HG03103 (cell line): ENCODE data around the gene ERAP2.
"Not testable (repeated sequence)": the region's sequence is repeated elsewhere in the genome, so short reads cannot be mapped to it uniquely, and the experiment has no call there.

Source experiments
- ATAC-seq: cut with Tn5 transposase; IDR thresholded peaks from one replicate; pipeline ENCODE4 v1.9.1; 2021; ENCODE audit warnings: low read depth; ENCODE audit not compliant: unreplicated experiment

ERAP2 gene

DNA sequence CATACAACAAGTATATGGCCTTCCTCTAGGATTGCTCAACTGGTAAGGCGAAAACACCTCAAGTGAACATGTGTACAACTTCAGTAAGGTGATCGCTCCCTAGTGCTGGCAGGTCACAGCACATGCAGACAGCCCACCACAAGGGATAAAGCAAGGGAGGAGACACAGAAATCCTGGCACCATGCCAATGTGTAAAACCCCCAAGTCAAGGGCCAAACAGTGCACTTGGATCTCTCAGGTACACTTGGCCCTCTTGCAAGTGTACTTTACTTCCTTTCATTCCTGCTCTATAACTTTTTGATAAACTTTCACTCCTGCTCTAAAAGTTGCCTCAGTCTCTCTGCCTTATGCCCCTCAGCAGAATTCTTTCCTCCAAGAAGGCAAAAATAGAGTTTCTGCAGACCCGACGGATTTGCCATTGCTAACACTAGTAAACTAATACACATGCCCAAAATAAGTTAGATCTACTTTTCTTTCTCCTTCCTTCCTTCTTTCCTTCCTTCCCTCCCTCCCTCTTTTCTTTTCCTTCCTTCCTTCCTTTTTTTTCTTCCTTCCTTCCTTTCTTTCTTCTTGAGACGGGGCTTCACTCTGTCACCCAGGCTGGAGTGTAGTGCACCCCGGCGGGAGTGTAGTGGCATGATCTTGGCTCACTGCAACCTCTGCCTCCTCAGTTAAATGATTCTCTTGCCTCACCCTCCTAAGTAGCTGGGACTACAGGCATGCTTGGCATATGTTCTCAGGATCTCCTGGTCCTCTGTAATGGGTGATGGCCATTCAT is 52.8 kb downstream of the ERAP2 start:
- ATAC-seq = no peak

GRCh38 chr5:96930058-96930457 is 53.8 kb downstream of the ERAP2 start:
- no peak for ATAC-seq

DNA sequence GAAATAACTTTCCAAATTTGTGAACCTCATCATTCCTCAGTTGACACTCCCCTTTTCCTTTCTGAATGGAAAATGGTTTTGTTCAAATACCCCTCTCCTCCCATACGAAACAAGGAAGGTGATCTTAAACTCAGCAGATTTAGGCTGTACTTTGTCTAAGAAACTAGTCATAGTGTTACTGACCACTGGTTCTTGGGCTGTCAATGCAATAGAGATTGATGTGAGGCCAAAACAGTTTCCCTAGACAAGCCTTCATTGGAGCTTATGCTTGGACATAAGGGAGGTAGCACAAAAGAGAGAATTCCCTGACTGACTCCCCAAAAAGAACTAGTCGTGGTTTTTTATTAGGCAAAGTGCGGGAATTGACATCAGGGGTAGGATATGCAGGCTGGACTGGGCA is 54.3 kb downstream of the ERAP2 start:
- ATAC-seq = no peak

GRCh38 chr5:96931037-96931436 is 54.7 kb downstream of the ERAP2 start:
- not testable (repeated sequence) for ATAC-seq

- no peak for ATAC-seq
Observed at GRCh38 chr5:96931605-96932004, 55.3 kb downstream of the ERAP2 start.

DNA sequence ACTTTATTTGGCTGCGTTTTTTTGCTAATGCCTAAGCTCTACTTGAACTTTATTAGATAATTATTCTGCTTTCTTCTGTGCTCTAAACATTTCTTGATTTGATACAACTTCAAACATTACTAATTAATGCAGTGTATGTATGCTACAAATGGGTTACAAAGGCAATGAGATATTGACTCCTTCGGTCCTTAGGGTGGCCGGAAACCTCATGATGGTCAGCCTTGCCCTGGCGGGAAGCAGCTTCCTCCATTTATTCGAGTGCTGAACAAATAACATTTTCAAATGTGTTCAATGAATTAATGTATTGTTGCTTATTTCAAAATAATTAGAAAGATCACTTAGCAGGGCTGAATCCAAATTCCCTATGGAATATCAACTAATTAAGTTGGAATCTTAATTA is 55.7 kb downstream of the ERAP2 start:
- ATAC-seq = no peak

DNA sequence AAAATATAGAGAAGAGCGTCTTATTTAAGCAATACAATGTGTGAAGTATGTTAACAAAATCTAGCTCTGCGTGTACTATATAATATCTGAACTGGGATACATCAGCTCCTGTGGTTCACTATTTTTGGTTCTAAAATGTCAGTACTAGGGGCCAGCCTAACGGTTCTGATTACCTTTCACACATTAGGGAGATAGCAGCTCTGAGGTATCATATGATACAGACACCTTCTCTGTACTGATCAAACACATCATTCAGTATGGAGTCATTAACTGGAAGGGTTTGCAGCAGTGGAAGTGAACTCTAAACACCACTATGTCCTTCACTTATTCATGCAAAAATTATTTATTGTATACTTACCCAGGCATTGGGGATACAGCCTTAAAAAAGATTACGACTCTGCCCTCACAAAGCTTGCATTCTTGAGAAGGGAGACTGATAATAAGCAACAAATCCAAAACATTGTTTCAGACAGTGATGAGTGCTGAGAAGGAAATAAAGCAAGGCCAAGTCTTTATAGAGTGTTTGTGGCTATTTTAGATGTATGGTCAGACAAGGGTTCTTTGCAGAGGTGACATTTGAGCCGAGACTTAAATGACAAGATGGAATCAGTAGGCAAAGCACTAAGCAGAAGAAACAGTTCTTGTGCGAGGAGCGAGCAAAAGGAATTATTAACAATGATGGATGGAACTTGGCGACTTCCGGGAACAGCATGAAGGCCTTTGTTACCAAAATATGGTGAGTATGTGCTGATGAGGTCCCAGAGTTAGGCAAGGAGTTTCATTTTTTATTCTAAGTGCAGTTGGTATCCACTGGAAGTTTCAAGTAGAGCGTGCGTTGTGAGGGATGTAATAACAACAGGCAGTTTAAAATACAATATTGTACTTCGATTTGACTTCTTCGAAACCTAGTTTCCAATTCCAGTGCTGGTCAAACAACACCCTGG is 57.7 kb downstream of the ERAP2 start:
- no peak for ATAC-seq

- peak; percentile 49 for ATAC-seq
Observed at GRCh38 chr5:96934708-96935558, 58.6 kb downstream of the ERAP2 start.

GRCh38 chr5:96935559-96936430 is 59.5 kb downstream of the ERAP2 start, which contains the start of gene LNPEP:
LNPEP (plus strand) TSS chr5:96936080; CDS start chr5:96936156, 76 bp downstream.
- ATAC-seq = peak; percentile 40

DNA sequence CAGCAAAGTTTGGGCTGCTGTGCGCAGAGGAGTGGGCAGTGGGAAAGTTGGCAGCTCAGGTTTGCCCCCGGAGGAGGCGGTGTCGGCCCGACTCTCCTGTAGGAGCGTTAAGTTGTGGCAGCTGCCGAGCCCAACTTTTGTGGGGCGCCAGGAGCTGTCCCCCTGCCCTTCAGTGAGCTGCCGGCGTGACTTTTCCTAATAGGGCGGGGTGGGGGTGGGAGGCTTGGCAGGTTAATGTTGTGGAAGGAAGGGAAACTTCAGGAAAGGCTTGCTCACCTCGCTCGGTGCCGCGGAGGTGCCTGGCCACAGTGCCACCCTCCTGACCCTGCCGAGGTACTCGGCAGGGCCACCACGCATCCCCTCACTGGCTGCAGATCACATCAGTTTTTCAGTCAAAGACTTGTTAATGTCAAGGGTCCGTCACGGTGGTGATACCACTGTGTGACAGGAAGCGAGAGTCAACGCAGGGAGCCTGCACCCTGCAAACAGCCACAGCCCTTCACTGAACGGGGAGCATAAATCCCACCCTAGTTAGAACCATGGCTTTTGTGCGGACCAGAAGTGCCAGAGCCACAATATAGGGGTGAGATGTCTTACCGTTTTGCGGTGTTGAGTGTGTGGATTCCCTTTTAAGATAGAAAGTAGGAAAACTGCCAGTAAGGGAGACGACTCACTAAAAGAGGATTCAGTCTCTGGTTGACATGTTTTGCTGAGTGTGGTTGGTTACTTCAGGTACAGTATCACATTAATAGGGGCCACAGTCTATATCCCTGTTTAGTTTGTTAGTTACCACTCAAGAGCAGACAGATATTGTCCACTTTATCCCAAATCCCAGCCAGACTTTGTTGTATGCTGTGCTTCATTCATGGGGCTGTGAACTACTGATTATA is 60.4 kb downstream of the ERAP2 start:
- ATAC-seq = peak; percentile 32

GRCh38 chr5:96940586-96940985 is 64.3 kb downstream of the ERAP2 start:
- ATAC-seq = no peak

GRCh38 chr5:96941140-96941539 is 64.8 kb downstream of the ERAP2 start:
- no peak for ATAC-seq

DNA sequence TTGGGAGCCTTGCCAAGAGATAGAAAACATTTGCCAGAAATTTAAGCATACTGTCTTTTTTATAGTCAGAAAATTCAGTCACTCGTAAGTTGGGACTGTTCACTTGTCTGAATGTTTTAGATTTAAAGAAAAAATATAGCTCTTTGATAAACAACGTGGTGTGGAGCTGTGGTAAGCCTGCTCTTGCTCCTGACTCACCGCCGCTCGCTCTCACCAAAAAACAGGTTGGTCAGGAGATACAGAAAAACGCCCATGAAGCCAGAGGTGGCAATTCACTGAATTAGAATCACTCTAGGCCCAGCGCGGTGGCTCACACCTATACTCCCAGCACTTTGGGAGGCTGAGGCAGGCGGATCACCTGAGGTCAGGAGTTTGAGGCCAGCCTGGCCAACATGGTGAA is 65.8 kb downstream of the ERAP2 start:
- no peak for ATAC-seq

DNA sequence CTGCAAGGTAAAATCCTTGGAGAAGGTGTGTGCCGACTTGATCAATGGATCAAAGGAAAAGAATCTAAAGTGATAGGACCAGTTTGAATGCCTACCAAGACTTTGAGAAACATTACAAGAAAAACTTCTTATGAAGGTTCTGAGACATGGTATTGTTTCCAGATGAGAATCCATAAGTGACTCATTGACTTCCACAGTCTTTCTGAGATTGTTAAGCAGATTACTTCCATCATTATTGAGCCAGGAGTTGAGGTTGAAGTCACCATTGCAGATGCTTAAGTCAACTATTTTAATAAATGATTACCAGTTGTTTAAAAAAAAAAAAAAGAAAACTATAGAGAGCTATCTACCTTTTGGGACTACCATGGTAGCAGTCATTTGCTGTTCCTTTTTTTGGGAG is 66.6 kb downstream of the ERAP2 start:
- no peak for ATAC-seq

- ATAC-seq = no peak
Observed at GRCh38 chr5:96943799-96944198, 67.5 kb downstream of the ERAP2 start.

DNA sequence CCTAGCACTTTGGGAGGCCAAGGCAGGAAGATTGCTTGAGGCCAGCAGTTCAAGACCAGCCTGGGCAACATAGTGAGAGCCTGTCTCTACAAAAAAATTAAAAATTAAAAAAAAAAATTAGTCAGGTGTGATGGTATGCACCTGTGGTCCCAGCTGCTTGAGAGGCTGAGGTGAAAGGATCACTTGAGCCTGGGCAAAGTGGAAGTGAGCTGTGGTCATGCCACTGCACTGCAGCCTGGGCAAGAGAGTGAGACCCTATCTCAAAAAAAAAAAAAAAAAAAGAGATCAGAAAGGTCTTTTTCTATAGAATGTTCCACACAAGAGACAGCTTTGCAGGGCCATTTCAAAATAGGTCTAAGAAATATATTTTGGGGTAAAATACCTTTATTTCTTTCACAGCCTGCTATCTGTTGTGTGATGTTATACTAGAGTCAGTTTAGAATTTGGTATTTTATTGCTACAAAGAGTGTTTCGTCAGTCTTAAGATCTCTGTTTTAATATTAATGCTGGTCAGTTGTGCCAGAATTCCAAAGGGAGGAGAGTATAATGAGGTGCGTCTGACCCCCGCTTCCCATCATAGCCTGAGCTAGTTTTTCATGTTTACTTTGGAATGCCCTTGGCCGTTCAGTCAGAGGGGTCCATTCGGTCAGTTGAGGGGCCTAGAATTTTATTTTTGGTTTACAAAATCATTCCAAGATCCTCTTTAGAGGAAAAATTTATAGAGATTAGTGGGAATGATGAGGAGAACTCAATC is 69.0 kb downstream of the ERAP2 start:
- ATAC-seq = no peak

- no peak for ATAC-seq
Observed at GRCh38 chr5:96946381-96946780, 70.1 kb downstream of the ERAP2 start.
